ENCODE data around the gene UTP4. TPM values are rescaled to one million over a fixed set of nuclear protein-coding genes. Genes with fewer than 3 reads are reported as not detected.

The UTP4 gene
- total RNA-seq, 1 donor from 2014 or later = 51.4 TPM

DNA sequence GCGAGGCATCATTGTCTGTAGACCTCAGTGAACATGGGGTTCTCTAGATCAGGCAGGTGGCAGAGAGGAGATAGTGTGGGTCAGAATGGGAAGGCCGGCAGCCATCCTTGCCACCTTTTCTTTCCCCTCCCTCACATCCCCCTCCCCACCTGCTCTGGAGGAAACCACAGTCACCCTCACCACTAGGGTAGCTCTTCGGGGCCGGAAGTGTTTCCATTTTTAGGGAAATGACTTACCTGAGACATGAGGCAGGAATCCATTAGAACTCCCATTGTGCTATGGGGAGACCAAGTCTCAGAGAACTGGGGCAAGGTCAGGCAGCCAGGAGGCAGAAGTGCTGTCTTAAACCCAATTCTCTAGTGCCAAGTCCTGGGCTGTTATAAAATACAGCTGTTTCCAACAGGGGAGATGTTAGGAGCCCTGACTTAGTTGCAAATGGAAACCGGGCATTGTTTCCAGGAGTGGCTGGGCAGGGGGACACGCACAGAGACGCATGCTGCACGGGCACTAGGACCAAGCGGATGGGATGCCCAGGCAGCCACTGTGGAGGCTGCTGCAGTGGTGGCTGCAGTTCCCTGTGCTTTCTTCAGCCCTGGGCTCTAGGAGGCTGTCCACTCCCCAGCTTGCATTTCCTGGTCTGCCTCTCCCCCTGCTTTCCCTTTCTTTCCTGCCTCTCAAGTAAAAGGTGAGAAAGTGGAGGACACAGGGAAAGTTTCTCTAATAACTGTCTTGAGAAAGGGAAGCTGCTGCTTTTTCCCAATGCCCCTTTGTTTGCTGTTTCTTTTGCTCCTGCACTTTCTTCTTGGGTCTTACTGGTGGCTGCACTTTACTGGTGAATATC is 24.2 kb upstream of the UTP4 start:
- TF ChIP-seq, protein P1, sequence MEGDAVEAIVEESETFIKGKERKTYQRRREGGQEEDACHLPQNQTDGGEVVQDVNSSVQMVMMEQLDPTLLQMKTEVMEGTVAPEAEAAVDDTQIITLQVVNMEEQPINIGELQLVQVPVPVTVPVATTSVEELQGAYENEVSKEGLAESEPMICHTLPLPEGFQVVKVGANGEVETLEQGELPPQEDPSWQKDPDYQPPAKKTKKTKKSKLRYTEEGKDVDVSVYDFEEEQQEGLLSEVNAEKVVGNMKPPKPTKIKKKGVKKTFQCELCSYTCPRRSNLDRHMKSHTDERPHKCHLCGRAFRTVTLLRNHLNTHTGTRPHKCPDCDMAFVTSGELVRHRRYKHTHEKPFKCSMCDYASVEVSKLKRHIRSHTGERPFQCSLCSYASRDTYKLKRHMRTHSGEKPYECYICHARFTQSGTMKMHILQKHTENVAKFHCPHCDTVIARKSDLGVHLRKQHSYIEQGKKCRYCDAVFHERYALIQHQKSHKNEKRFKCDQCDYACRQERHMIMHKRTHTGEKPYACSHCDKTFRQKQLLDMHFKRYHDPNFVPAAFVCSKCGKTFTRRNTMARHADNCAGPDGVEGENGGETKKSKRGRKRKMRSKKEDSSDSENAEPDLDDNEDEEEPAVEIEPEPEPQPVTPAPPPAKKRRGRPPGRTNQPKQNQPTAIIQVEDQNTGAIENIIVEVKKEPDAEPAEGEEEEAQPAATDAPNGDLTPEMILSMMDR (IDR thresholded peaks at IDR 0.05; ENCODE audit: unreplicated experiment) = no peak
- peaks cover 4% of the 10 kb centered on the region for H3K36me3 Mint-ChIP-seq (ENCODE audit: insufficient read depth)
- H3K9me3 Mint-ChIP-seq (ENCODE audit: low read depth) = no peaks in the 10 kb centered on the region
- H3K4me3 Mint-ChIP-seq (ENCODE audit: low read depth) = no peak overlapping the region
- no peak overlapping the region for H3K27ac Mint-ChIP-seq
- H3K4me1 Mint-ChIP-seq (ENCODE audit: low read depth) = peaks cover 8% of the 10 kb centered on the region
- H3K27me3 Mint-ChIP-seq = peaks cover 42% of the 10 kb centered on the region
- no peak for DNase-seq (ENCODE audit: low spot score, unreplicated experiment)

GRCh38 chr16:69108905-69109252 is 23.6 kb upstream of the UTP4 start:
- Mint-ChIP-seq H3K4me3 (ENCODE audit: low read depth) (no peak overlapping the region), H3K27me3 (peaks cover 39% of the 10 kb centered on the region), H3K27ac (no peak overlapping the region), H3K4me1 (ENCODE audit: low read depth) (peaks cover 8% of the 10 kb centered on the region), H3K36me3 (ENCODE audit: insufficient read depth) (peaks cover 4% of the 10 kb centered on the region), H3K9me3 (ENCODE audit: low read depth) (no peaks in the 10 kb centered on the region)
- no peak for DNase-seq (ENCODE audit: low spot score, unreplicated experiment)
- TF ChIP-seq, protein P1 (IDR thresholded peaks at IDR 0.05; ENCODE audit: unreplicated experiment) = no peak

- TF ChIP-seq, protein P1 (IDR thresholded peaks at IDR 0.05; ENCODE audit: unreplicated experiment) = no peak
- Mint-ChIP-seq H3K27me3 (peaks cover 36% of the 10 kb centered on the region), H3K27ac (no peak overlapping the region), H3K4me1 (ENCODE audit: low read depth) (peaks cover 8% of the 10 kb centered on the region), H3K36me3 (ENCODE audit: insufficient read depth) (peaks cover 4% of the 10 kb centered on the region), H3K4me3 (ENCODE audit: low read depth) (no peak overlapping the region), H3K9me3 (ENCODE audit: low read depth) (no peaks in the 10 kb centered on the region)
- DNase-seq (ENCODE audit: low spot score, unreplicated experiment) = no peak
These were observed 22.8 kb upstream of the UTP4 start for GRCh38 chr16:69109486-69110270.

DNA sequence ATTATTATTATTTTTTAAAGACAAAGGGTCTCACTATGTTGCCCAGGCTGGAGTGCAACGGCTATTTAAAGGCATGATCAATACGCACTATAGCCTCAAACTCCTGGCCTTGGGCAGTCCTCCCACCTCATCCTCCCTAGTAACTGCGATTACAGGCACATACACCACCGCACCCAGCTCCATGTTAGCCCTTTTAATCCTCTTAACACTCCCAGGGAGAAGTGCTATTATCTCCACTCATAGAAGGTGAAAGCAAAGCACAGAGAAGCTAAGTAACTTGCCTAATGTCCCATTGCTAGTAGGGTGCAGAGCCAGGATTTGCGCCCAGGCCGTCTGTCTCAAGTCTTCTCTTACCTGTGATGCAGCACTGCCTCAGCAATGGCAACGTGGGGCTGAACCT is 22.0 kb upstream of the UTP4 start:
- Mint-ChIP-seq H3K4me3 (ENCODE audit: low read depth) (no peak overlapping the region), H3K4me1 (ENCODE audit: low read depth) (peaks cover 6% of the 10 kb centered on the region), H3K27ac (no peak overlapping the region), H3K27me3 (peaks cover 31% of the 10 kb centered on the region), H3K36me3 (ENCODE audit: insufficient read depth) (peaks cover 4% of the 10 kb centered on the region), H3K9me3 (ENCODE audit: low read depth) (no peaks in the 10 kb centered on the region)
- TF ChIP-seq, protein P1 (IDR thresholded peaks at IDR 0.05; ENCODE audit: unreplicated experiment) = no peak
- no peak for DNase-seq (ENCODE audit: low spot score, unreplicated experiment)

DNA sequence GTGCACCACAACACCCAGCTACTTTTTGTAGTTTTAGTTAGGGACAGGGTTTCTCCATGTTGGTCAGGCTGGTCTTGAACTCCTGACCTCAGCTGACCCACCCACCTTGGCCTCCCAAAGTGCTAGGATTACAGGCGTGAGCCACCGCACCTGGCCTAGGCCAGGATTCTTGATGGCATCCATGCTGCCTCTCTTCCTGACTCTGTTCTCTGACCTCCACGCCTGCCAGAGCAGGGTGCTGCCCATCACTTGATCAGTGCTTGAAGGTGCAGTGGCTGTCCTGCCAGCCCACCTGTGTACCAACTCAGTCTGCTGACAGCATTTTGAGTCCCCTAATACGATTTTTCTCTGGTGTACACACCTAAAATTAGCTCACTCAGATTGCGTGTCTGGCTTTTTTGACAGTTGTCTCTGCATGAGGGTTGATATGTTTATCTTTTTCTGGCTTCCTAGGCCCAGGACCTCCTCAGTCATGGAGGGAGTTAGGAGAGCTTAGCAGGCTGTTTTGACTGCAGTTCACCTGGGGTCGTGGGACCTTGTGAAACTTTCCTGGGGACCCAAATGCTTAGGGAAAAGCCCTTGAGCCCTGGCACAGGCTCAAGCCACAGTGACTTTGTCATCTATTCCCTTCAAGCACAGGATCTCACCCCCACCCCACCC is 21.1 kb upstream of the UTP4 start:
- Mint-ChIP-seq H3K27ac (no peak overlapping the region), H3K27me3 (peaks cover 26% of the 10 kb centered on the region), H3K36me3 (ENCODE audit: insufficient read depth) (peaks cover 4% of the 10 kb centered on the region), H3K9me3 (ENCODE audit: low read depth) (no peaks in the 10 kb centered on the region), H3K4me1 (ENCODE audit: low read depth) (peaks cover 4% of the 10 kb centered on the region), H3K4me3 (ENCODE audit: low read depth) (no peak overlapping the region)
- TF ChIP-seq, protein P1 (IDR thresholded peaks at IDR 0.05; ENCODE audit: unreplicated experiment) = no peak
- DNase-seq (ENCODE audit: low spot score, unreplicated experiment) = no peak
